ENCODE results near the gene NANS.
A peak's percentile ranks its signal among the peaks of the same experiment; 100 is the strongest.

Gene NANS

DNA sequence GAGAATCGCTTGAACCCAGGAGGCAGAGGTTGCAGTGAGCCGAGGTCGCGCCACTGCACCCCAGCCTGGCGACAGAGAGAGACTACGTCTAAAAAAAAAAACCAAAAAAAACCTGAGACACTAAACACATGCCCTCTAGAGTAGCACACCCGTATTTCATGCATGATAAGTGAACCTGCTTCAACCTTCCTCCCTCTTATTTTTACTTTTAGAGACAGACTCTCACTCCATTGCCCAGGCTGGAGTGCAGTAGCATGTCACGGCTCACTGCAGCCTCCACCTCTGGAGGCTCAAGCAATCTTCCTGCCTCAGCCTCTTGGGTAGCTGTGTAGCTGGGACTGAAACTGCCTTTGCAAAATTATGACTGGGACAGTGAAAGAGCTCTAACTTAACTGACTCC, 17.6 kb upstream of the NANS start:
- TF ChIP-seq ZFX (IDR thresholded peaks at IDR 0.05; ENCODE audit: borderline replicate concordance) = no peak
- TF ChIP-seq, protein P1, sequence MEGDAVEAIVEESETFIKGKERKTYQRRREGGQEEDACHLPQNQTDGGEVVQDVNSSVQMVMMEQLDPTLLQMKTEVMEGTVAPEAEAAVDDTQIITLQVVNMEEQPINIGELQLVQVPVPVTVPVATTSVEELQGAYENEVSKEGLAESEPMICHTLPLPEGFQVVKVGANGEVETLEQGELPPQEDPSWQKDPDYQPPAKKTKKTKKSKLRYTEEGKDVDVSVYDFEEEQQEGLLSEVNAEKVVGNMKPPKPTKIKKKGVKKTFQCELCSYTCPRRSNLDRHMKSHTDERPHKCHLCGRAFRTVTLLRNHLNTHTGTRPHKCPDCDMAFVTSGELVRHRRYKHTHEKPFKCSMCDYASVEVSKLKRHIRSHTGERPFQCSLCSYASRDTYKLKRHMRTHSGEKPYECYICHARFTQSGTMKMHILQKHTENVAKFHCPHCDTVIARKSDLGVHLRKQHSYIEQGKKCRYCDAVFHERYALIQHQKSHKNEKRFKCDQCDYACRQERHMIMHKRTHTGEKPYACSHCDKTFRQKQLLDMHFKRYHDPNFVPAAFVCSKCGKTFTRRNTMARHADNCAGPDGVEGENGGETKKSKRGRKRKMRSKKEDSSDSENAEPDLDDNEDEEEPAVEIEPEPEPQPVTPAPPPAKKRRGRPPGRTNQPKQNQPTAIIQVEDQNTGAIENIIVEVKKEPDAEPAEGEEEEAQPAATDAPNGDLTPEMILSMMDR (IDR thresholded peaks at IDR 0.05) = no peak
- H3K27ac ChIP-seq = no peak overlapping the region

DNA sequence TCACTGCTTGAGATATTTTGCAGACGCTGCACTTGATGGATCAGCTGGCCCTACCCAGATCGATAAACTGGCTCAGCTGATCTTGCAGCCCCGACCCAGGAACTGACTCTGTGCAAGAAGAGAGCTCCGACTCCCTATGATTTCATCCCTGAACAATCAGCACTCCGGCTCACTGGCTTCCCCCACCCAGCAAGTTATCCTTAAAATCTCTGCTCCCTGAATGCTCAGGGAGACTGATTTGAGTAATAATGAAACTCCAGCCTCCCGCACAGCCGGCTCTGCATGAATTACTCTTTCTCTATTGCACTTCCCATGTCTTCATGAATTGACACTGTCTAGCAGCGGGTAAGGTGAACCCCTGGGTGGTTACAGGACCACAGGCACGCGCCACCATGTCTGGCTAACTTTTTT, 16.9 kb upstream of the NANS start:
- no peak overlapping the region for H3K27ac ChIP-seq
- TF ChIP-seq, protein P1 (IDR thresholded peaks at IDR 0.05) = no peak
- TF ChIP-seq ZFX (IDR thresholded peaks at IDR 0.05; ENCODE audit: borderline replicate concordance) = no peak

DNA sequence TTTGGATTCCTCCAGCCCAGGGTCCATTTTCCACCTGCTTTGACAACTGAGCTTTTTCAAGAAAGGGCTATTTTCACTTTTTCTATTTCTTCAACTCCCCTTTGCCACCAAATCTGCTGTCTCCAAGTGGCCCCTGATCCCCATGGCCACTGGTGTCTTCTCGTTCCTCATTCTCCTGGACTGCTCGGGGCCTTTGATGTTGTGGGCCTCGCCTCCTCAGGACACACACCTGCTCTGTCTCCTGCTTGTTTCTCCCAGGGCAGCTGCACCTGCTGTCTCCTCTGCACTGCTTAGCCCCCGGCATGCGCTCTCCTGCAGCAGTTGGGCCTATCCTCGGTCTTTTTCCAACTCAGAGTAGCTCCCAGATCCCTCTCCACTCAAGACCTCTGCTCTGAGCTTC, 16.3 kb upstream of the NANS start:
- TF ChIP-seq ZFX (IDR thresholded peaks at IDR 0.05; ENCODE audit: borderline replicate concordance) = no peak
- TF ChIP-seq, protein P1 (IDR thresholded peaks at IDR 0.05) = no peak
- no peak overlapping the region for H3K27ac ChIP-seq

DNA sequence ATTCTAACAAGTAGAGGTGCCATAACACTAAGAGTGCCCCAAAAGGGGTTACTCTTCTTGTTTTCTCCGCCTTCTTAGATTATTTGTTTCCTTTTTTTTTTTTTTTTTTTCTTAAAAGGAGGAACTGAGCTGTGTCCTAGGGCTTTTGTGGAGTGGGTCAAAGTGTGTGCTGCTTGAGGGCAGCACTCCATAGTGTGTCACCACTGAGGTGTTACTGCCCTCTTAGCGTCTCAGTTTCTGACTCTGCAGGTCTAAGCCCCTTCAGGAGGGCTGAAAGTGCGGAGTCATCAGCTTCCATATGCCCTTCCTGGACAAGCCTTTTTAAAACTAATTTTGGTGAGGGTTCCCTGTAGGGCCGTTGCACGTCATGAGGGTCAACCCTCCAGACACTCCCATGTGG, 12.6 kb upstream of the NANS start:
- TF ChIP-seq ZFX (IDR thresholded peaks at IDR 0.05; ENCODE audit: borderline replicate concordance) = no peak
- TF ChIP-seq, protein P1 (IDR thresholded peaks at IDR 0.05) = no peak
- no peak overlapping the region for H3K27ac ChIP-seq

DNA sequence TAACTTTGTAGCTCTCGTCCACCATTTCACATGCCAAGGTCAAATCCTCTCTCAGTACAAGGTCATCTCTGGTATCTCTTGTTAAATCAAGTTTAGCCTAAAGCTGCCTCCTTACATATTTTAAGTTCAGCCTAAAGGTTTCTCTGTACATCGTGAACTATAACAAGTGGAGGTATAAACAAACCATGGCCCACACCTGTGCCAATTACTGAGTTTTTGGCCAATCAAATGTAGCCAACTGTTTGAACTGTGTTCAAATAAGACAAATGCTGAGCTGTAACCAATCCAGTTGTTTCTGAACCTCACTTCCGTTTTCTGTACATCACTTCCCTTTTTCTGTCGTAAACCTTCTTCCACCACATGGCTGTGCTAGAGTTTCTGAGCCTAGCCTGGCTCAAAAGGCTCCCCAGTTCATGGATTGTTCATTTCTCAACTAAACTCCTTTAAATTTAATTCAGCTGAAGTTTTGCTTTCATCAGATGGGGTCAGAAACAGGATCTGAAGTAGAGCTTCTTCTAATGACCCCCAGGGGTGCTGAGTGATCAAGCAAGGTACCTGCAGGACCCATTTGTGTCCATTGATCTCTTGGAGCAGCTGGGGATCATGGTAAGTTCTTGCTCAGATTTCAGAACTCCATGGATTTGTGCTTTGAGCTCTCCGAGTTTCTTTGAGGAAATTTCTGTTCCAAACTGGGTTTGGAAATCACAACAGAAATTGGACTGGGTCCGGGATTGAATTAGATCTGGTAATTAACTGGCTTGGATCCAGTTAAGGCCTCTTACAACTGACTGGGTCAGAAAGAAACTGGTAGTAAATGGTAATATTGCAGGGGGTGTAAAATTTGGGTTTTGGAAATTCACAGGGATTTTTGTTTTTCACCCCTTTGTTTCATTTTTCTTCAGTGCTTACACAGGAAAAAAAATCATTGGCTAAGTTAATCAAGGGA, 11.0 kb upstream of the NANS start:
- H3K27ac ChIP-seq = peak overlapping the region; percentile 75
- no peak for TF ChIP-seq ZFX (IDR thresholded peaks at IDR 0.05; ENCODE audit: borderline replicate concordance)
- TF ChIP-seq, protein P1 (IDR thresholded peaks at IDR 0.05) = peak; percentile 22

DNA sequence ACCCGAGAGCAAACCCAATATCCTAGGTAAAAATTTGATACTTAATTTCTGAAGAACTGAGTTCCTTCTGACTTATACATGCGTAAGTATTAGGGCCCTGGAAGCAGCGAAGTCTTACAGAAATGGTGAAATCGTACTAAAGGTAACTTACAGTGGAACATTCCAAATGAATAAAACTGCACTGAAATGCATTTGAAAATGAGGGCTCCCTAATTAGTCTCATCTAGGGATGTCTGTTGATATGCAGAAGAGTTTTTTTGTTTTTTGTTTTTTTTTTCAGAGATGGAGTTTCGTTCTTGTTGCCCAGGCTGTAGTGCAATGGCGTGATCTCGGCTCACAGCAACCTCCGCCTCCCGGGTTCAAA, 10.4 kb upstream of the NANS start:
- TF ChIP-seq ZFX (IDR thresholded peaks at IDR 0.05; ENCODE audit: borderline replicate concordance) = no peak
- TF ChIP-seq, protein P1 (IDR thresholded peaks at IDR 0.05) = no peak

DNA sequence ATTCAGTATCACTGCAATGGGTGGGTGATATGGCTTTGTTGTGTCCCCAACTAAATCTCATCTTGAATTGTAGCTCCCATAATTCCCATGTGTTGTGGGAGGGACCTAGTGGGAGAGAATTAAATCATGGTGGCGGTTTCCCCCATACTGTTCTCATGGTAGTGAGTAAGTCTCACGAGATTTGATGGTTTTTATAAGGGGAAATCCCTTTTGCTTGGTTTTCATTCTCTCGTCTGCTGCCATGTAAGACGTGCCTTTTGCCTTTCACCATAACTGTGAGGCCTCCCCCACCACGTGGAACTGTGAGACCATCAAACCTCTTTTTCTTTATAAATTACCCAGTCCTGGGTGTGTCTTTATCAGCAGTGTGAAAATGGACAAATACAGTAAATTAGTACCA, 9.5 kb upstream of the NANS start:
- no peak overlapping the region for H3K27ac ChIP-seq
- no peak for TF ChIP-seq ZFX (IDR thresholded peaks at IDR 0.05; ENCODE audit: borderline replicate concordance)
- TF ChIP-seq, protein P1 (IDR thresholded peaks at IDR 0.05) = no peak

More for the DNA sequence above, 10.4 kb upstream of the NANS start:
- peak overlapping the region; percentile 75; the same call in 1 of the 2 replicates for H3K27ac ChIP-seq
